ENCODE measurements around the gene RIC1.

RIC1 gene

DNA sequence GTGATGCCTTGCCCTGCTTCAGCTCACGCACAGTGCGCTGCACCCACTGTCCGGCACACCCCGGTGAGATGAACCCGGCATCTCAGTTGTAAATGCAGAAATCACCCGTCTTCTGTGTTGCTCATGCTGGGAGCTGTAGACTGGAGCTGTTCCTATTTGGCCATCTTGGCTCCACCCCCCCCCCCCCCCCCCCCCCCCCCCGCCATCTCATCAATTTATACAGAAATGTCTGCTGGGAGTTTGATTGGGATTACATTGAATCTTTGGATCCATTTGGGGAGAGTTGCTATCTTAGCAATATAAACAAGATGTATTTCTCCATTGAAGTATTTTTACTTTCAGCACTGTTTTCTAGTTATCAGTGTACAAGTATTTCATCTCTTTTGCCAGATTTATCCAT lies 55.2 kb downstream of the RIC1 start:
- no peak for DNase-seq (ENCODE audit: low read depth)
- TF ChIP-seq, protein P1, sequence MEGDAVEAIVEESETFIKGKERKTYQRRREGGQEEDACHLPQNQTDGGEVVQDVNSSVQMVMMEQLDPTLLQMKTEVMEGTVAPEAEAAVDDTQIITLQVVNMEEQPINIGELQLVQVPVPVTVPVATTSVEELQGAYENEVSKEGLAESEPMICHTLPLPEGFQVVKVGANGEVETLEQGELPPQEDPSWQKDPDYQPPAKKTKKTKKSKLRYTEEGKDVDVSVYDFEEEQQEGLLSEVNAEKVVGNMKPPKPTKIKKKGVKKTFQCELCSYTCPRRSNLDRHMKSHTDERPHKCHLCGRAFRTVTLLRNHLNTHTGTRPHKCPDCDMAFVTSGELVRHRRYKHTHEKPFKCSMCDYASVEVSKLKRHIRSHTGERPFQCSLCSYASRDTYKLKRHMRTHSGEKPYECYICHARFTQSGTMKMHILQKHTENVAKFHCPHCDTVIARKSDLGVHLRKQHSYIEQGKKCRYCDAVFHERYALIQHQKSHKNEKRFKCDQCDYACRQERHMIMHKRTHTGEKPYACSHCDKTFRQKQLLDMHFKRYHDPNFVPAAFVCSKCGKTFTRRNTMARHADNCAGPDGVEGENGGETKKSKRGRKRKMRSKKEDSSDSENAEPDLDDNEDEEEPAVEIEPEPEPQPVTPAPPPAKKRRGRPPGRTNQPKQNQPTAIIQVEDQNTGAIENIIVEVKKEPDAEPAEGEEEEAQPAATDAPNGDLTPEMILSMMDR (IDR thresholded peaks at IDR 0.05; ENCODE audit: insufficient read depth, low read depth, low read length, missing control alignments) = no peak
- H3K4me3 ChIP-seq (ENCODE audit: low read depth, low read length) = no peak overlapping the region

DNA sequence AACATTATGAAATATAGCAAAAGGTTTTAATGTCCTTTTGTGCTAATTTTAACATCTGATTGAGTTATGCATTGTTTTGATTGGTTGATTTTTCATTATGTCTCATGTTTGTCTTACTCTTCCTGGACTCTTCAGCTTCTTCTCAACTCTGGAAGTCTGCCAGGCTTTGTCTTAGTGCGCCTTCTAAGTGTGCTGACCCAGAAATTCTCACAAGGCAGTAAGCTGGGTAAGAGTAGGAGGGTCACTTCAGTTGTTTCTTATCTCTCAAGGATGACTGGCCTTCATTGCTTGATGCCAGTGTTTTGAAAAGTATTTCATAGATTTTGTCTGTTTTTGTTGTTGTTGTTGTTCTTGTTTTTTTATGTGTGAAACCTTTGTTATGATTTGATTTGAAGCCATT lies 59.2 kb downstream of the RIC1 start:
- DNase-seq (ENCODE audit: low read depth) = peak; percentile 18
- TF ChIP-seq, protein P1 (IDR thresholded peaks at IDR 0.05; ENCODE audit: insufficient read depth, low read depth, low read length, missing control alignments) = no peak
- no peak overlapping the region for H3K4me3 ChIP-seq (ENCODE audit: low read depth, low read length)

DNA sequence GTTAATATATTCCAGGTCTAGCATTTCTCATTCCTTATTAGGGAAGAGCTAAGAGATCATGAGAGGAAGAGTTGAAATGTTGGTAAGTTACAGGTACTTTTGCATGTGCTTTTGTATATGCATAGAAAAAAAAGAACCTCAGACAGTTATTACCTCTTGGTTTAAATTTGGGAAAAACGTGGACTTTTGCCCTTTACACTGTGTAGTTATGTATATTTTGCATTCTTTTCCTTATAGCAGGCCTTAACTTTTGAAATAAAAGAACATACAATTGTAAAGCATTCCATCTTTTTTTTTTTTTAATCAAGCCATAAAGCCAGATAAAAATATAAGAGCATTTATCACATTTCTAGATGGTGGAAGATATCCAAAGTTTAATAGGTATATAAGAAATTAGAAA lies 61.4 kb downstream of the RIC1 start:
- TF ChIP-seq, protein P1 (IDR thresholded peaks at IDR 0.05; ENCODE audit: insufficient read depth, low read depth, low read length, missing control alignments) = no peak
- no peak overlapping the region for H3K4me3 ChIP-seq (ENCODE audit: low read depth, low read length)
- no peak for DNase-seq (ENCODE audit: low read depth)

- no peak overlapping the region for H3K4me3 ChIP-seq (ENCODE audit: low read depth, low read length)
- TF ChIP-seq, protein P1 (IDR thresholded peaks at IDR 0.05; ENCODE audit: insufficient read depth, low read depth, low read length, missing control alignments) = no peak
- DNase-seq (ENCODE audit: low read depth) = no peak
Observed at GRCh38 chr9:5695860-5696259, 67.0 kb downstream of the RIC1 start.

DNA sequence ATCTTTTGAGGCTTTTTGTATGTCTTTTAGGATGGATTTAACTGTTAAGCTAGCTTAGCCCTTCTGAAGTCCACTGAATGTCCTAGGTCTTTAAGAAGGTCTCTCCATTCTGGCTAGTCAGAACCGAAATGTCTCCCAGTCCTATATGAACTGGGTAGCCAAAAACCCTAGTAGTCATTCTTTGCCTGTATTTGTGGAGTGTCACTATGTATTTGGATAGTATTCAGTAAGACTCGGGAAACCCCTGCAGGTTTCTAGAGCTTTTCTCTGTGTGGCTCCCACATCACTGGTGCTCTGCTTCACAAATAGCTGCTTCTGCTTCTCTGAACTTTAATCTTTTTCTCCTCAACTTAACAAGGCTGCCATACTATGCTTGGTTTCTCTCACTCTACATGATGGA lies 68.0 kb downstream of the RIC1 start:
- TF ChIP-seq, protein P1 (IDR thresholded peaks at IDR 0.05; ENCODE audit: insufficient read depth, low read depth, low read length, missing control alignments) = no peak
- DNase-seq (ENCODE audit: low read depth) = peak; percentile 53
- H3K4me3 ChIP-seq (ENCODE audit: low read depth, low read length) = no peak overlapping the region

DNA sequence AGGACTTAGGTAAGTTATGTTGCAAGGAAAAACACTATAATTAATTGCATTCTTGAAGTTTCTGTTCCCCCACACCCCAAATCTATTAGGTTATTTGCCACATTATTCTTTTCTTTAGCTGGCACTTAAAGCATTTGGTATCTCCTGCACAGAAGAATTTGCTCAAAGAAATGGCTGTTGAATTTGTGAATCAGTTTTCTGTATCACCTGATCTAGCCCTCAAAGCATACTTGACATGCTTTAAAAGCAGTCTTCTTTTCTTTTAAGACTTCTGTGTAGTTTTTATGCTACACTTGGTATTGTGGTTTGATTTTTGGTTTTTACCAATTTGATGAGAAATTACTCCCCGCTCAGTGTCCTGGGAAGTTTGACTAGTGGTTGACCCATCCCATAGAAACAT lies 69.1 kb downstream of the RIC1 start:
- H3K4me3 ChIP-seq (ENCODE audit: low read depth, low read length) = no peak overlapping the region
- TF ChIP-seq, protein P1 (IDR thresholded peaks at IDR 0.05; ENCODE audit: insufficient read depth, low read depth, low read length, missing control alignments) = no peak
- no peak for DNase-seq (ENCODE audit: low read depth)

GRCh38 chr9:5698810-5699556 lies 70.1 kb downstream of the RIC1 start:
- DNase-seq (ENCODE audit: low read depth) = no peak
- TF ChIP-seq, protein P1 (IDR thresholded peaks at IDR 0.05; ENCODE audit: insufficient read depth, low read depth, low read length, missing control alignments) = no peak
- no peak overlapping the region for H3K4me3 ChIP-seq (ENCODE audit: low read depth, low read length)

Data from GM12865 (cell line).